ENCODE data around the gene KEL.

DNA sequence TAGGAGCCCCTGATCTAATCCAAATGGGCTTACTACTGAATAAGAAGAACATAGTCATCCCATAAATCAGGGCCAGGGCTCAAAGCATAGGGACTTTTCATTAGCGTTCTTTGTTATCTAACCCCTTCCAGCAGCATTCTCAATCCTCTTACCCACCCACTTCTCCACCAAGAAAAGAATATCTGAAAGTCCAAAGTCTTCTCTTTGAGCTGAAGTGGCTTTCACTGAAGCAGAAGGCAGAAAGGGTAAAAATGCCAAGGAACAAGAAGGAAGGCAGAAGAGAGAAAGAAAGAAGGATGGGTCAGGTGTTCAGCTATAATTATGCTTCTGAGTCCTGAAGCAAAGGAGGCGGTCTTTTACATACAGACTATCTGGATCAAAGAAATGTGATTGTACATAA, 38.8 kb downstream of the KEL start:
- TF ChIP-seq CTCF (conservative IDR thresholded peaks at IDR 0.05), result no peak
- no peak for TF ChIP-seq ZFX (IDR thresholded peaks at IDR 0.05)
